B cell (primary cell): ENCODE measurements around the gene TMEM26.

Source experiments
- EZH2 ChIP-seq: IDR thresholded peaks from 2 replicates; pipeline ENCODE4 v1.6.1; 2012; ENCODE audit warnings: borderline replicate concordance, low read depth, mild to moderate bottlenecking, moderate library complexity, low read length; ENCODE audit not compliant: insufficient read depth, poor library complexity, severe bottlenecking
- TF ChIP-seq, protein P1 (sequence below): fragments of 200-600 bp; IDR thresholded peaks from one replicate; pipeline ENCODE4 v1.8.0; 2022; ENCODE audit warnings: antibody characterized with exemption, mild to moderate bottlenecking

DNA sequence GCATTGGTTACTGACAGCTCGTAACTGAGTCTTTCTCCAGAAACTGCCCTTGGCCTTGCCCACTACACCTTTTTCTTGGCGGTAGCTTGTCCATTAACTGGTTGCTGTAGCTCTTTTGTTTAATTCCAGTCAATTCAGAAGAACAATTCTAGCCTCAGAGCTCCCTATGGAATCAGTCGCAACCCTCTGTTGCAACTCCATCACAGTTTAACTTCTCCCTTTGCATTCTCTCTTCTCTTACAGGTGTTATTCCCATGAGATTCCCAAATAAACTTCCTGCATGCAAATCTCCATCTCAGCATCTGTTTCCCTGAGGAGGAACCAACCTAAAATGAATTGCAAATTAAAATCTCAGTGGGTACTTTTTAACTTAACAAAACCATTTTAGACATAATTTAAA is 28.4 kb upstream of the TMEM26 start:
- TF ChIP-seq, protein P1, sequence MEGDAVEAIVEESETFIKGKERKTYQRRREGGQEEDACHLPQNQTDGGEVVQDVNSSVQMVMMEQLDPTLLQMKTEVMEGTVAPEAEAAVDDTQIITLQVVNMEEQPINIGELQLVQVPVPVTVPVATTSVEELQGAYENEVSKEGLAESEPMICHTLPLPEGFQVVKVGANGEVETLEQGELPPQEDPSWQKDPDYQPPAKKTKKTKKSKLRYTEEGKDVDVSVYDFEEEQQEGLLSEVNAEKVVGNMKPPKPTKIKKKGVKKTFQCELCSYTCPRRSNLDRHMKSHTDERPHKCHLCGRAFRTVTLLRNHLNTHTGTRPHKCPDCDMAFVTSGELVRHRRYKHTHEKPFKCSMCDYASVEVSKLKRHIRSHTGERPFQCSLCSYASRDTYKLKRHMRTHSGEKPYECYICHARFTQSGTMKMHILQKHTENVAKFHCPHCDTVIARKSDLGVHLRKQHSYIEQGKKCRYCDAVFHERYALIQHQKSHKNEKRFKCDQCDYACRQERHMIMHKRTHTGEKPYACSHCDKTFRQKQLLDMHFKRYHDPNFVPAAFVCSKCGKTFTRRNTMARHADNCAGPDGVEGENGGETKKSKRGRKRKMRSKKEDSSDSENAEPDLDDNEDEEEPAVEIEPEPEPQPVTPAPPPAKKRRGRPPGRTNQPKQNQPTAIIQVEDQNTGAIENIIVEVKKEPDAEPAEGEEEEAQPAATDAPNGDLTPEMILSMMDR: no peak
- TF ChIP-seq EZH2: no peak
